Activated CD8-positive, alpha-beta memory T cell treated with anti-CD3 and anti-CD28 coated beads for 36 hours (primary cell): ENCODE measurements around the gene TTC5. TPM values are rescaled to one million over a fixed set of nuclear protein-coding genes. Genes with fewer than 3 reads are reported as not detected.

ENCODE experiments used
- total RNA-seq, 2 experiments: library from RNA; stranded (reverse); gene quantifications; one replicate each; pipeline ENCODE4 v1.2.3, GENCODE V29; 2021

TTC5 gene
- total RNA-seq, 2 experiments from 2014 or later = 32.4 to 34.2 TPM

Other genes with a start within 250 kb of the TTC5 start
- not detected for gene OR4L1, start 245.9 kb downstream of the TTC5 start, total RNA-seq
- gene OR4K17, start 195.2 kb downstream of the TTC5 start, total RNA-seq = not detected
- not detected for gene OR4N5, start 167.1 kb downstream of the TTC5 start, total RNA-seq
- gene OR11G2, start 115.1 kb downstream of the TTC5 start, total RNA-seq = not detected
- not detected for gene OR11H6, start 82.2 kb downstream of the TTC5 start, total RNA-seq
- gene OR11H7, start 77.0 kb downstream of the TTC5 start, total RNA-seq = not detected
- not detected for gene OR11H4, start 66.7 kb downstream of the TTC5 start, total RNA-seq
- gene CCNB1IP1, start 27.3 kb upstream of the TTC5 start, total RNA-seq = 10 to 100 TPM; 55.9 to 63.7 TPM
- gene PARP2, start 37.7 kb upstream of the TTC5 start, total RNA-seq = 10 to 100 TPM; 40.7 to 40.9 TPM
- 10 to 100 TPM; 29.9 to 31.6 TPM for gene TEP1, start 107.5 kb upstream of the TTC5 start, total RNA-seq
- under 1 TPM; 0.06 to 0.11 TPM for gene KLHL33, start 130.2 kb upstream of the TTC5 start, total RNA-seq
- 10 to 100 TPM; 54.0 to 55.4 TPM for gene OSGEP, start 148.9 kb upstream of the TTC5 start, total RNA-seq
- 100 to 1,000 TPM; 243 to 246 TPM for gene APEX1, start 149.3 kb upstream of the TTC5 start, total RNA-seq
- 10 to 100 TPM; 27.1 to 28.0 TPM for gene PIP4P1, start 155.5 kb upstream of the TTC5 start, total RNA-seq
- gene PNP, start 163.5 kb upstream of the TTC5 start, total RNA-seq = 100 to 1,000 TPM; 212 to 219 TPM
- gene RNASE10, start 199.6 kb upstream of the TTC5 start, total RNA-seq = under 1 TPM; 0.21 to 0.30 TPM